Measurements from ENCODE around the gene ARSB. TPM values are rescaled to one million over a fixed set of nuclear protein-coding genes. Genes with fewer than 3 reads are reported as not detected.

Gene ARSB
- total and polyA plus RNA-seq, 2 donors from 2014 or later = 8.3 to 16.4 TPM

DNA sequence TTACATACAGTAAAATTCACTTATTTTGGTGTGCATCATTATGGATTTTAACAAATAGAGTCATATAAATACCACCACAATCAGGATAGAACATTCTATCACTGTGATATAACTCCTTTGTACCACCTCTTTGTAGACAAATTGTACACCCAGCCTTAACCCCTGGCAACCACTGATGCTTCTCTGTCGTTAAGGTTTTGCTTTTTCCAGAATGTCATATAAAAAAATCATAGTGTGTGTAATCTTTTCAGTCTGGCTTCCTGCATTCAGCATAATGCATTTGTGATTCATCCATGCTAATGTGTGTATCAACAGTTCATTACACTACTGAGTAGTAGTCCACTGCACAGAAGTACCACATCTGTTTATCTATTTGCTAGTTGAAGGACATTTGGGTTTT lies 81.2 kb downstream of the ARSB start:
- Histone ChIP-seq H3K9ac (ENCODE audit: low read length in 3 of 3) (no peak overlapping the region), H3K27me3 (ENCODE audit: control insufficient read depth, insufficient read depth, low read length) (no peaks in the 10 kb centered on the region), H3K4me1 (ENCODE audit: control insufficient read depth in 2 of 3, insufficient read depth in 2 of 3, low read depth in 1 of 3, low read length in 3 of 3) (peaks cover 0 to under 1% (median under 1%) of the 10 kb centered on the region in 3 donors), H3K27ac (ENCODE audit: low read depth in 2 of 2, low read length in 2 of 2) (no peak overlapping the region), H3K36me3 (ENCODE audit: control insufficient read depth in 2 of 3, insufficient read depth in 3 of 3, low read length in 3 of 3) (no peaks in the 10 kb centered on the region), H3K4me3 (ENCODE audit: low read length in 3 of 3) (no peak overlapping the region), H3K9me3 (ENCODE audit: control insufficient read depth in 2 of 3, insufficient read depth in 1 of 3, low read length in 3 of 3) (peaks cover 0 to 3% (median 0%) of the 10 kb centered on the region in 3 donors)
- intact Hi-C loops (cut with DNase I) = no loop called here
- TF ChIP-seq, protein P1, sequence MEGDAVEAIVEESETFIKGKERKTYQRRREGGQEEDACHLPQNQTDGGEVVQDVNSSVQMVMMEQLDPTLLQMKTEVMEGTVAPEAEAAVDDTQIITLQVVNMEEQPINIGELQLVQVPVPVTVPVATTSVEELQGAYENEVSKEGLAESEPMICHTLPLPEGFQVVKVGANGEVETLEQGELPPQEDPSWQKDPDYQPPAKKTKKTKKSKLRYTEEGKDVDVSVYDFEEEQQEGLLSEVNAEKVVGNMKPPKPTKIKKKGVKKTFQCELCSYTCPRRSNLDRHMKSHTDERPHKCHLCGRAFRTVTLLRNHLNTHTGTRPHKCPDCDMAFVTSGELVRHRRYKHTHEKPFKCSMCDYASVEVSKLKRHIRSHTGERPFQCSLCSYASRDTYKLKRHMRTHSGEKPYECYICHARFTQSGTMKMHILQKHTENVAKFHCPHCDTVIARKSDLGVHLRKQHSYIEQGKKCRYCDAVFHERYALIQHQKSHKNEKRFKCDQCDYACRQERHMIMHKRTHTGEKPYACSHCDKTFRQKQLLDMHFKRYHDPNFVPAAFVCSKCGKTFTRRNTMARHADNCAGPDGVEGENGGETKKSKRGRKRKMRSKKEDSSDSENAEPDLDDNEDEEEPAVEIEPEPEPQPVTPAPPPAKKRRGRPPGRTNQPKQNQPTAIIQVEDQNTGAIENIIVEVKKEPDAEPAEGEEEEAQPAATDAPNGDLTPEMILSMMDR (IDR thresholded peaks at IDR 0.05; ENCODE audit: borderline replicate concordance, extremely low read depth, insufficient read depth) = no peak
- FAIRE-seq = no peak
- no peak for DNase-seq

DNA sequence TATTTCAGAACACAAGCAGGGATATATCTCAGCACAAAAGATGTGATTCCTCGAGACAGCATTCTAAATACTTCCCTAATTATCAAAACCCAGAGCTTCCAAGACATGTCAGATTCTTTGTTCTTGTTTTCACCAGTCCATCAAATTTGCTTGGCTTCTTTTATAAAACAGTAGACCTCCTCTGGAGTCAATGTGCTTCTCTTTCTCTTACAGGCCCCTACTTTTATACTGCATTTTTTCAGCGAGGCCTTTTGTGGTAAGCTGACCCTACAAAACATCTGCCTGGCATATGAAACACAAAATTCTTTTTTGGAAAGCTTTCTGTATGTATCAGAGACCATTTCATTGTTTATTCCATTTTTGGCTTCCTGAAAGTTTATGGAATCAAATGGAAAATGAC lies 81.8 kb downstream of the ARSB start:
- no peak for FAIRE-seq
- no peaks in the 10 kb centered on the region for H3K27me3 ChIP-seq (ENCODE audit: control insufficient read depth, insufficient read depth, low read length)
- H3K27ac ChIP-seq (ENCODE audit: low read depth in 2 of 2, low read length in 2 of 2) = no peak overlapping the region
- intact Hi-C loops (cut with DNase I) = no loop called here
- TF ChIP-seq, protein P1 (IDR thresholded peaks at IDR 0.05; ENCODE audit: borderline replicate concordance, extremely low read depth, insufficient read depth) = no peak
- no peak for DNase-seq
- no peaks in the 10 kb centered on the region for H3K4me1 ChIP-seq (ENCODE audit: control insufficient read depth in 2 of 3, insufficient read depth in 2 of 3, low read depth in 1 of 3, low read length in 3 of 3)
- H3K4me3 ChIP-seq (ENCODE audit: low read length in 3 of 3) = no peak overlapping the region
- no peak overlapping the region for H3K9ac ChIP-seq (ENCODE audit: low read length in 3 of 3)
- peaks cover 0 to 7% (median 0%) of the 10 kb centered on the region in 3 donors for H3K9me3 ChIP-seq (ENCODE audit: control insufficient read depth in 2 of 3, insufficient read depth in 1 of 3, low read length in 3 of 3)
- no peaks in the 10 kb centered on the region for H3K36me3 ChIP-seq (ENCODE audit: control insufficient read depth in 2 of 3, insufficient read depth in 3 of 3, low read length in 3 of 3)

DNA sequence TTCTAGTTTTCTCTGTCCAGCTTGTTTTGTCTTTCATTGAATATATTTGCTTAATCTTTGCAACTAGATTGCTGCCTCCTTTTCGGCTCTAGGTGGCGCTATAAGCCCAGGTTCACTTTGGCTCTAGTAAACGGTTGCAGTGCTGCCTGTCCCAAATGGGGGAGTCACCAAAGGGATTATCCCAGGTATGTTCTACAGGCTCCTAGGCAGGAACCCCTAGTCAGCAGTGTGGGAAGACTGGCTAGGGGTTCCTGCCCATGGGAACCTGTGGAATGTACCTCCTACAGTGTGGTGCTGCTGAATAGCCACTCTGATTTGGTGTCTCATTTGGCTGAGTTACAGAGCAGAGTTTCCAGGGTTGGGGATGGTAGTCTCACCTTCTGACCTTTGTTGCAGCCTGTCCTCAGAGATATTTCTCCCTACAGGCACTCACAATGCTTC lies 85.2 kb downstream of the ARSB start:
- H3K27me3 ChIP-seq (ENCODE audit: control insufficient read depth, insufficient read depth, low read length) = no peaks in the 10 kb centered on the region
- H3K9ac ChIP-seq (ENCODE audit: low read length in 3 of 3) = no peak overlapping the region
- no peaks in the 10 kb centered on the region for H3K36me3 ChIP-seq (ENCODE audit: control insufficient read depth in 2 of 3, insufficient read depth in 3 of 3, low read length in 3 of 3)
- H3K4me3 ChIP-seq (ENCODE audit: low read length in 3 of 3) = no peak overlapping the region
- H3K4me1 ChIP-seq (ENCODE audit: control insufficient read depth in 2 of 3, insufficient read depth in 2 of 3, low read depth in 1 of 3, low read length in 3 of 3) = no peaks in the 10 kb centered on the region
- intact Hi-C loops (cut with DNase I) = no loop called here
- peaks cover 0 to 7% (median 0%) of the 10 kb centered on the region in 3 donors for H3K9me3 ChIP-seq (ENCODE audit: control insufficient read depth in 2 of 3, insufficient read depth in 1 of 3, low read length in 3 of 3)
- DNase-seq (no peak), FAIRE-seq (no peak)
- TF ChIP-seq, protein P1 (IDR thresholded peaks at IDR 0.05; ENCODE audit: borderline replicate concordance, extremely low read depth, insufficient read depth) = peak; percentile 56
- H3K27ac ChIP-seq (ENCODE audit: low read depth in 2 of 2, low read length in 2 of 2) = no peak overlapping the region

DNA sequence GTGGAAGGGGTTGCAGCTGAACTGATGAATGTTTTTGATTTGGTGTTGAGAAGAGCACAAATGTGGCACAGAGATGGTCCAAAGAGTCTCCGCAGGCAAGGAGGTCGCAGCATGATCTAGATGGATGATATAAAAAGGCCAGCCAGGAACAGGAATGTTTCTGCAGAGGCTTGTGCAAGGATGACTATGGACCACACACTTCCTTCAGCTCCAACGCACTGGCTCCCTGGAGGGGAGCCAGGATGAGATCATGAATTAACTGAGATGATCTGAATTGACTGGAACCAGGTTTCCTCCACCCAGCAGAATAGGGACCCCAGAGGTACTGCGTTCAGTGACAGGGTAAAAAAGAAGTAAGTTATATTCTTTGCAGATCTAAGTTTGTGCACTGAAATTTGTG lies 89.0 kb downstream of the ARSB start:
- peaks cover 0 to 7% (median 0%) of the 10 kb centered on the region in 3 donors for H3K9me3 ChIP-seq (ENCODE audit: control insufficient read depth in 2 of 3, insufficient read depth in 1 of 3, low read length in 3 of 3)
- no peak overlapping the region for H3K4me3 ChIP-seq (ENCODE audit: low read length in 3 of 3)
- DNase-seq (no peak), FAIRE-seq (no peak)
- H3K9ac ChIP-seq (ENCODE audit: low read length in 3 of 3) = no peak overlapping the region
- intact Hi-C loops (cut with DNase I) = no loop called here
- TF ChIP-seq, protein P1 (IDR thresholded peaks at IDR 0.05; ENCODE audit: borderline replicate concordance, extremely low read depth, insufficient read depth) = no peak
- H3K27ac ChIP-seq (ENCODE audit: low read depth in 2 of 2, low read length in 2 of 2) = no peak overlapping the region
- H3K36me3 ChIP-seq (ENCODE audit: control insufficient read depth in 2 of 3, insufficient read depth in 3 of 3, low read length in 3 of 3) = no peaks in the 10 kb centered on the region
- peaks cover 0 to 4% (median 0%) of the 10 kb centered on the region in 3 donors for H3K4me1 ChIP-seq (ENCODE audit: control insufficient read depth in 2 of 3, insufficient read depth in 2 of 3, low read depth in 1 of 3, low read length in 3 of 3)
- H3K27me3 ChIP-seq (ENCODE audit: control insufficient read depth, insufficient read depth, low read length) = no peaks in the 10 kb centered on the region

All from kidney (tissue), 14 donors.